ENCODE results near the gene COA8. TPM values are rescaled to one million over a fixed set of nuclear protein-coding genes. Genes with fewer than 3 reads are reported as not detected.

The COA8 gene
- total RNA-seq, 1 experiment from 2014 or later: 11.2 TPM

GRCh38 chr14:103547941-103548462, 14.8 kb upstream of the COA8 start:
- DNase-seq (ENCODE audit: low spot score): no peak

GRCh38 chr14:103548463-103549351, 14.1 kb upstream of the COA8 start:
- DNase-seq (ENCODE audit: low spot score): no peak

DNA sequence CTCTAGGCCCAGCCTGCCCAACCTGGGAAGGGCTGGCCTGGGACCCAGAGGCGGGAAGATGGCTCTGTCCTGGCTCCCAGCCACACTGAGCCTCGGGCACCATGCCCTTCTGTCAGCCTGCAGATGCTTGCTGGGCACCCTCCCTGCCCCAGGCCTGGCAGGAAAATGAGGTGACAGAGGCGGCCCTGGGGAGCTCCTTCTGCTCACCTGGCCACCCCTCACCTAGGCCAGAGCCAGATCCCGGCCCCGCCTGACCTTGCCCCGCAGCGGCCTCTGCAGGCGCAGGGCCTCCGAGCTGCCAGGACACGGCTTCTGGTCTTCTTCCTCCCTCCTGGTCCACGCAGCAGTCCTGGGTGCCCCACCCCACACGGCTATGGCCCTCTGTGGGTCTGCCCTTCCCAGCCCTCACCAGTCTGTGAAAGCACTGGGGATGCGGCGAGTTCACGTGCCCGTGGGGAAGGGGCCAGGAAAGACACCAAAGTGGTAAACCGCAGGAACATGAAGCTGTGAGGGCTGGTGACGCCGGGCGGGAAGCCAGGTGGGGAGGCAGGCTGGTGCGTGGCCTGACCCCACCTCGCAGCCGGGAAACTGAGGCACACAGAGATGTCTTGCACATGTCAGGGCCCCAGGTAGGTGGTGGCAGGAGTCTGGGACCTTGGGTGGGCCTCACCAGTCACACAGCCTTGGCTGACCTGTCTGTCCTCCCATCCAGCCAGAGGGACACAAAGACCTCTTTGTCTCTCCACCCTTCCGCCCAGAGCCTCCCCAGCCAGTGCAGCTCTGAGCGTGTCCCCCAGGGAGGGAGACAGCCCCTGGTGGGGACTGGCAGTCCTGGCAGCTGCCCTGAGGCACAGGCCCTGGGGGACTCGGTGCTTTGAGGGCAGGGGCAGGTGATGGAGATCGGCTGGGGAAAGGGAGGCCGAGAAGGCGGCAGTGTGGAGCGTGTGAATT, 13.1 kb upstream of the COA8 start:
- DNase-seq (ENCODE audit: low spot score): no peak

DNA sequence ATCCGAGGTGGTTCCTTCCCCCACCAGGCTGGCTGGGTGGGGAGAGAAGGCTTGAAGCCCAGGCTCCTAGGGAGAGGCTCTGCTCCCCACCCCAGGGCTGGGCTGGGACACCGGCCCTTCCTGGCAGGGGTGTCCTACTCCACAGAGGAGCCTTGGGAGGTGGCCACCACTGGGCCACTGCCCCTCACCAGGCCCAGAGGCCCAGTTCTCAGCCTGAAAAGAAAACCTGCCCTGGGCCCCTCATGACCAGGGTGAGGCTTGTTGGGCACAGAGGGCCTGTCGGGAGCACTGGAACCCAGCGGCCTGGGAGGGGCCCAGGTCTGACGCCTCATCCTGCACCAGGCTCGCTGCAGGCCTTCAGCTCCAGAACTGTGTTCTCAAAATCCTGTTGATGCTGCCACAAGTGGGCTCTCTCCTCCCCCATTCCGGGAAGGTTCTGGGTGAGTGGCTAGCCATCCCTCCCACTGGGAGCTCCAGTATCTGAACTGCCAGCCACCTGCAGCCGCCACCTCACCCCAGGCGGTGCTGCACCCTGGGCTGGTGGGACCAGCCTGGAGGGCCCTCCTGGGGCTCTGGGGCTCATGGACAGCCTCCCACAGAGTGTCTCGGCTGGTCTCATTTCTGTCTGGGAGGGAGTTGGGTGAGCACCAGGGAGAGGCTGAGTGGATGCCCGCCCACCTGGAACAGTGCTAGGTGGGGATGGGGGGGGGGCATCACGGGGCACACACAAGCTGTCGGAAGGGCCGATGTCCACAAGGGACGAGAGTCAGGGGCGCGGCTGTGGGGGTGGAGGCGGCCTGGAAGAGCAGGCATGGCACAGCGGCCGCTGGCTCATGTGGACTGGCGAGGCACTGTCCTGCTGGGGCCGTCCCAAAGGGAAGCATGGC, 12.1 kb upstream of the COA8 start:
- DNase-seq (ENCODE audit: low spot score): no peak

DNA sequence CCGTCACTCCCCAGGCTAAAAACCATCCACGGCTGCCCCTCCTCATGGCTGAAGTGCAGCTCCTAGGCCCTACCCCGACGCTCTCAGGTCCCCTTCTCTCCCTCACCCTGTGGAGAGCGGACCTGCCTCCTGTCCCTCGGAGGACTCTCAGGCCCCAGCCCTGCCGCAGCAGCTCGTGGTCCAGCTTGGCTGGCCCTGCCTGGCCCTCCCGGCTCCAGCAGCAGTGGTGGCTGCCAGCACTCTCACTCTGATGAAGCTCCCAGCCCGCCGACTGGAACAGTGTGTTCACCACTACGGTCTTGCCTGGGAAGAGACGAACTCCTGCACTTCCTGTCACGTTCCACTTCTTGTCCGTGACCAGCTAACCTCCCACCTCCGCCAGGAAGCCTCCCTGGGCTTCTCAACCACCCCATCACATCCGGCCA, 11.4 kb upstream of the COA8 start:
- no peak for DNase-seq (ENCODE audit: low spot score)

DNA sequence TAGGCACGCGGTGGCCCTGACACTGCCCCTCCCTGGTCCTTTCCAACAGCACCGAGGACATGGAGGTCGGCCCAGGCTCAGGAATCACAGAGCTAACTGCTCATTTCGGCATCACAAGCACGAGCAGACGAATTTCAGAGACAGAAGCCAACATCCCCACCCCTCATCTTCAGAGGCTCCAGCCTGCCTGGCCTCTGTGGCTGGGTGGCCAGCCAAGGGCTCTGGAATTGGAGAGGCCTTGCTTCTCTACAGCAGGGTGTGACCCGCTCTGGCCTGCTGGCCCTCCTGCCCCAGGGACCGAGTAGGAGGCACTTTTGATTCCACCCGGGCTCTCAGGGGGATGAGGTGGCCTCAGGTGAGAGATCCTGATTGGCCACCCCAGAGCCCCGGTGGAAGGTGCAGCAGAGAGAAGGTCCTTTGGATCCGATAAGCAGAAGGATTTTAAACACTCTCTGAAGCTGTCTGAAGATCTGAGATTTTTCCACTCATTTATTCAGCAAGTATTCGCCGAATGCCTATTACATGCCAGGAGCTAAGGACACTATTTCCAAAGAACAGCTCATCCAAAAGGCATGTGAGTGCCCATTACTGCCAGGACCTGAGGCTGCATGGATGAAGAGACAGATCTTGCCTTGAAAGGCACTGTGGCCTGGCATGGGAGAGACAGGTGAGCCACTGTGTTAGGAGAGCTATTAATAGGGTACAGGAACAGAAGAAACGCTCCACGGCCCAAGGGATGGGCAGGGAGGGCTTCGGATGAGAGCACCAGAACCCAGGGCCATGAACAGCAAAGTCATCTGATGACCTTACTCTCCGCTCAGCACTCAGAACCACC, 10.5 kb upstream of the COA8 start:
- no peak for DNase-seq (ENCODE audit: low spot score)

DNA sequence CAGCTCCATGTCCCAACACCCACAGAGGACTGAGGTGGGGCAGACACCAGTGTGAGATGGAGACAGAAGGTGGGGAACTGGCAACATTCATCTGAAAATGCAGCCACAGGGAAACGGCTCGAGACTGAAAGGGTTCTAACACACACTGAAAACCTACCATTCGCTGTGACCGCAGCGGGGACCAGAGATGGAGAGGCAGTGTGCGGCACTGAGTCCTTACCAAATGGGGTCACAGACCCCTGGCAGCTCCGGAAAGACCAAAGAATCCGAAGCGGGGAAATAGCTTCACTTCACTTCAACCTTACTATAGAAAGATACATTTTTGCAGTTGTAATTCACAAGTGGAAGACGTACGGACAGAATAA, 9.9 kb upstream of the COA8 start:
- no peak for DNase-seq (ENCODE audit: low spot score)

- DNase-seq (ENCODE audit: low spot score): no peak
These were observed 7.0 kb upstream of the COA8 start for GRCh38 chr14:103555559-103556337.

DNA sequence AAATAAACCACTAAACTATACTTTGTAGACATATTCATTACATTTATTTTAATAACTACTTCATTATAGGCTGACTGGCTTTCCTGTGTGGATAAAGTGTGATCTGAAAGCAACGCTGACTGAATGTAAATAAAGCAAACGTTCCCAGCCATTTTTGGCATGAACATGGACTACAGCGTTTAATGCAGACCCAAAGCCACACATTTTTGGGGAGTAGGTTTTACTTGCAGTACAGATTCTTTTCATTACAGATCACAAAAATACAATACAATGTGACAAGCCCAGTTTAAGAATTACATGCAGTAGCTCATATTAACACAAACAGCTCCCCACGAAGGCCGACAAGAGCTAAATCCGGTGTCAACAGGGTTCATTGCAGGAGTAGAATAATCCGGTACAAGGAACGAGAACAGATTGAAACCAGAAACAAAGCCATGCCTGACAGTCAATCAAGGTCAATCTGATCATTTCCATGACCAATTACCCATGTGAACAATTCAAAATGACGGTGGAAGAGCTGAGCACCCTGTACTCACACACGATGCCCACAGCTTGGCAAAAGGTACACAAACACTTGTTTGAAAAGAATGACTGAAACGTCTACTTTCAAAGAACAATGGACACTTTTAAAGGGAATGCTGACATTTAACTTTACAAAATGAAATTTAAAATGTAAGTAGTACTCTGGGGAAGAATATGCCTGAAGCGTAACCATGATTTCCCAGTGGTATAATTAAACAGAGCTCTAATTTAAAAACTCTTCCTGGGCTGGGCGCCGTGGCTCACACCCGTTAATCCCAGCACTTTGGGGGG, 5.6 kb upstream of the COA8 start:
- DNase-seq (ENCODE audit: low spot score): no peak

DNA sequence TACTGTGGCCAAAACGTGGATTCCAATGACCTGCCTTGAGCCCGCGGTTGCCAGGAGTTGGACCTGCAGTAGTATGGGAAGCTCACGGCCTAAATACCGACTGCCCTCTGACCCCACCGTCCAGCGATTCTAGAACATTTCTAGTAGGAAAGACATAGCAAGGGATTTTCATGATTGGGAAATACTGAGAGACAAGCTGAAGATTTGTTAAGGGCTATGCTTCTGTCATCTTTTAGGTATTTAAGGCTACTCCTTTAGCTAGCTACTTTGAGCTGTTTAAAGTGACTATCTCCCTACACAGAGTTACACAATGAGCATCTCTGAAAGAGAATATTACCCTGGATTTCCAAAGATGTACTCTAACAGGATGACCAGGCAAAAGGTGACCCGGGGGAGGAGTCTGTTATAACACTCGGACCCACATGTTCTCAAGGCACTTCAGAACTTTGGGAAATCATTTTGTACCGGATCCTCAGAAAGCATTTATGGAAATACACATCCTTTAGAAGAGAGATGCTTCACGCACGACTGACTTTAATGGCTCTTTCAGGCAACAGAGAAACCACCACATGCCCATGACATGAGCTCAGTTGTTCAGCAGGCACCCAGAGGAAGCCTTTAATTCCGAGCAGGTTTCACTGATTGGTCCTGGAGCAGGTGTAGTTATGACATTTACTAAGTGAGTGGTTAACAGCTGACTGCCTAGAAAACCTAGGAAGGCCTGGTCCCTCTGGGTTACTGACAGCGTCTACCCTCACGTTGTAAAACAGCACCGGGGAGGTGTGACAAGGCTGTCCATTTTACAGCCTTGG, 4.5 kb upstream of the COA8 start:
- no peak for DNase-seq (ENCODE audit: low spot score)

DNA sequence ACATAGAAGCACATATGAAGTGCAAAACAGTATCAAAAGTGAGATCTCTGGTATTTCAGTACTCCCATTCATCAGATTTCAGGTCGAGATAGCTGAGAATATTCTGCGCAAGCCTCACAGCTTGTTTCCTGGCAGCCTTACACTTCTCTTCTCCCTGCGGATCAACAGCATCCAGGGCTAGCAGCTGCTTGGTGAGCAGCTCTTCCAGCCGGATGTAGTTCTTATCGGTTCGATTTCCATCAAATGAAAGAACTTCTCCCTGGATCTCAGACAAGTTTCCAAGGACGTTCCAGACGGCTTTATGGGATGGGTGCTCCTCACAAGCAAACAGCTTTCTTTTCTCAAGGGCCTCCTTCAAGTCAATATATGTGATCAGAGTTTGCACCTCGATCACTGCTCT, 3.0 kb upstream of the COA8 start:
- DNase-seq (ENCODE audit: low spot score): no peak

- DNase-seq (ENCODE audit: low spot score): no peak
These were observed 2.1 kb upstream of the COA8 start for GRCh38 chr14:103560691-103561090.

DNA sequence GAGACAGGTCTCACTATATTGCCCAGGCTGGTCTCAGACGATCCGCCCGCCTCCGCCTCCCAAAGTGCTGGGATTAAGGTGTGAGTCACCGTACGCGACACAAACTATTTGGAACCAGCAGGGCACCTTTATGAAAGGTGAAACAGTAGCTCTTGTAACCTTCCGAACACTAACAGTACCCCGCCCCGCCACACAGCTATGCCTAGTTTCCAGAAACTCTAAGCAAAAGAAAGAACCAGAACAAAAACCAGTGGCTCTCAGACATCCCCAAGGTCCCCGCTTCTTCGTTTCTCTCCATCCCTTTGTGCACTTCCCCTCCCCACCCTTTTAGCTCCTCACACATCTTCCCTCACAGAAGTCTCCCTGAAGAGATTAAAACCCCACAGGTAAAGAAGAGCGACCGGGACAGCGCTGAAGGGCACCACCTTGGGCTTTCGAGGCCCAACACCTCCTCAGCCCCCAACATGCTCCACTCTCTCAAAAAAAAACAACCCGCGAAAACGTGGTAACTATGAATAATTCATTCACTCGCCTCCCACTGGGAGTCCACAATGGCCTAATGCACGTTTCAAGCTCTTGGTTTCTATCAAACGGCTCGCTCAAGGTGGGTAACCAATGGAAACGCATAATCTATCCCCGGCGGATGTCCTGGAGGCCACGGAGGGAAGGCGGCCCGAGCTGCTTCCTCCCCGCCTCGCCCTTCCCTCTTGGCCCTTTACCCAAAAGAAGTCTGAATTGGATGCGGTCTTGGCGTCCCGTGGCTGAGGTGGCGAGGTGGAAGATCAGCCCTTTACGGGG, 1.2 kb upstream of the COA8 start:
- peak; percentile 57 for DNase-seq (ENCODE audit: low spot score)

GRCh38 chr14:103562179-103562428, 656 bp upstream of the COA8 start:
- DNase-seq (ENCODE audit: low spot score): peak; percentile 7

DNA sequence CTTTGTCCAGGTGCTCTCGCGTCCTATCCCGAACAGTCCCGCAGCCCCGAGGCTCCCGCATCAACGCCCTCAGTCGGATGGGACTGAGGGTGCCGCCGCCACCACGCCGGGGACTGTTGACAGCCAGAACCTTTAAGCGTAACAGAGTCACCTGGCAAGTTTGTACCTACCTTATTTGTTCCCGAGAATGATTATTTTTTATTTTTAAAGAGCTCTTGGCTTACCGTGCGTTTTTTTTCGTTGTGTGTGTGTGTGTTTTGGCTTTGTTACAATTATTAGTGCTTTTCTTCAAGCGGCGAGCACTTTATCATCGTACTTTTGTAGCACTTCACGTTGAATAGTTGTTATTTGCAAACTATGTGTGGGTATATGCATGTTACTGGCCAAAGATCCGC, 463 bp downstream of the COA8 start:
- DNase-seq (ENCODE audit: low spot score): peak; percentile 54

DNA sequence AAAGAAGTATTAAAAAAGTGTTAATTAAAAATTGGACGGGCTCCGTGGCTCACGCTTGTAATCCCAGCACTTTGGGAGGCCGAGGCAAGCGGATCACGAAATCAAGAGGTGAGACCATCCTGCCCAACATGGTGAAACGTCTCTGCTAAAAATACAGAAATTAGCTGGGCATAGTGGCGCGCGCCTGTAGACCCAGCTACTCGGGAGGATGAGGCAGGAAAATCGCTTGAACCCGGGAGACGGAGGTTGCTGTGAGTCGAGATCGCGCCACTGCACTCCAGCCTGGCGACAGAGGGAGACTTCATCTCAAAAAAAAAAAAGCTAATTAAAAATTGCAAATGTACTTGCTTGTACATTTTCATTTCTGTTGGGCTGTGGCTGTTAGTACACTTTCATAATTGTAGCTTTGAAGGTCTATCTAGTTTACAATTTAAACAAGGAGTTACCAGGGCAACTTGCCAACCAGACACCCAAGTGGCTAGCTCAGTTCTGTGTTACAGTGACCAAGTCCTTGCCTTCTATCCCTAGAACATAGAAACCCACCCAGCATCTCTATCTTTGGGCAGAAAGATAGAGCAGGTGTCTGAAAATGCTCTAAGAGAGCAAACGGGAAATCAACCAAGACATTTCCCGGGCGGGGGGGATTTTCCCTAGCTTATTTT, 1.2 kb downstream of the COA8 start:
- no peak for DNase-seq (ENCODE audit: low spot score)

- no peak for DNase-seq (ENCODE audit: low spot score)
These were observed 6.2 kb downstream of the COA8 start for GRCh38 chr14:103568952-103569351.
